ENCODE data around the gene WAPL. TPM values are rescaled to one million over a fixed set of nuclear protein-coding genes. Genes with fewer than 3 reads are reported as not detected.

Gene WAPL
- total RNA-seq, 1 donor from 2014 or later, result 43.2 TPM

DNA sequence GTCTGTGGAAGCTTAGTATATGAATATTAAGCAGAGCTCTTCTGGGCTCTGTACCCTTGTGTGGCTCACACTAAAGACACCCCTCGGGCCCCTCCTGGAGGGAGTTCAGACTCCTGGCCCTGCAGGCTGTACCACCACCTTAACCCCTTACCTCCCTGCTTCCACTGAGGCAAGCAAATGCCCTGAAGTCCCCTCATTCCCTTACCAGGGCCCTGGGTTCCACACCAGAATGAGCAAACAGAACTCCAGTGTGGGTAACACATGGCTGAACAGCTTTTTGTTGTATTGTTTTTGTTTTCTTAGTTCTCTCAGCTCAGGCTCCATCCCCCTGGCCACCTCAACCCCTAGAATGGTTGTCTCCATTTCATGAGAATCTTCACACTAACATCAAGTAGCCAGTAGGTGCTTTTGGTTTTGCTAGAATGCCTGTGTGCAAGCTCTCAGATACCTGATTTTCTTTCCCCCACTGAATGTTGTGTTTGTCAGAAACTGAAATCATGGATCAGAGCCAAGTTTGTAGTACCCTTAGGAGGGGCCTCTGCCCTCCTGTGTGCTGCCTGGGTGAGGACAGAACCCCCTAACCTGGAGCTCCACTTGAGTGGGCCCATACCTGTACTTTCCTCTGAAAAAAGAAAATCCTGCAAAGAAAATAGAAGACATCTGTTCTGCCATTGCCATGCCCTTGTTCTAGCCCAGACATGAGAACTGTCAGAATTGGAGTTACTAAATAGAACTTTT, 2.8 kb upstream of the WAPL start:
- DNase-seq (ENCODE audit: low read depth), result no peak
- H3K36me3 Mint-ChIP-seq (ENCODE audit: low read depth, unreplicated experiment), result no peaks in the 10 kb centered on the region
- Histone ChIP-seq H4K20me1 (ENCODE audit: insufficient read depth, low read length) (peaks cover 12% of the 10 kb centered on the region), H3K9me3 (ENCODE audit: insufficient read depth, low read depth, low read length) (no peaks in the 10 kb centered on the region), H3K4me1 (ENCODE audit: insufficient read depth, low read length) (peaks cover 14% of the 10 kb centered on the region), H3K4me2 (ENCODE audit: low read length) (no peak overlapping the region), H3K4me3 (ENCODE audit: insufficient read depth, low read depth, low read length) (no peak overlapping the region), H2AFZ (ENCODE audit: low read depth, low read length) (no peak overlapping the region), H3K27me3 (ENCODE audit: insufficient read depth, low read length) (no peaks in the 10 kb centered on the region), H3K27ac (ENCODE audit: low read depth, low read length) (no peak overlapping the region), H3K79me2 (ENCODE audit: insufficient read depth, low read length) (peaks cover 56% of the 10 kb centered on the region), H3K9ac (ENCODE audit: low read length) (no peak overlapping the region), H3K36me3 (ENCODE audit: insufficient read depth, low read length) (no peaks in the 10 kb centered on the region)
- H3K4me1 Mint-ChIP-seq (ENCODE audit: low read depth, unreplicated experiment), result peaks cover 14% of the 10 kb centered on the region
- FAIRE-seq, result no peak
- H3K27me3 Mint-ChIP-seq (ENCODE audit: low read depth, unreplicated experiment), result no peaks in the 10 kb centered on the region
- no peak overlapping the region for H3K4me3 Mint-ChIP-seq (ENCODE audit: unreplicated experiment)
- no peak overlapping the region for H3K27ac Mint-ChIP-seq (ENCODE audit: unreplicated experiment)
- TF ChIP-seq, protein P1, sequence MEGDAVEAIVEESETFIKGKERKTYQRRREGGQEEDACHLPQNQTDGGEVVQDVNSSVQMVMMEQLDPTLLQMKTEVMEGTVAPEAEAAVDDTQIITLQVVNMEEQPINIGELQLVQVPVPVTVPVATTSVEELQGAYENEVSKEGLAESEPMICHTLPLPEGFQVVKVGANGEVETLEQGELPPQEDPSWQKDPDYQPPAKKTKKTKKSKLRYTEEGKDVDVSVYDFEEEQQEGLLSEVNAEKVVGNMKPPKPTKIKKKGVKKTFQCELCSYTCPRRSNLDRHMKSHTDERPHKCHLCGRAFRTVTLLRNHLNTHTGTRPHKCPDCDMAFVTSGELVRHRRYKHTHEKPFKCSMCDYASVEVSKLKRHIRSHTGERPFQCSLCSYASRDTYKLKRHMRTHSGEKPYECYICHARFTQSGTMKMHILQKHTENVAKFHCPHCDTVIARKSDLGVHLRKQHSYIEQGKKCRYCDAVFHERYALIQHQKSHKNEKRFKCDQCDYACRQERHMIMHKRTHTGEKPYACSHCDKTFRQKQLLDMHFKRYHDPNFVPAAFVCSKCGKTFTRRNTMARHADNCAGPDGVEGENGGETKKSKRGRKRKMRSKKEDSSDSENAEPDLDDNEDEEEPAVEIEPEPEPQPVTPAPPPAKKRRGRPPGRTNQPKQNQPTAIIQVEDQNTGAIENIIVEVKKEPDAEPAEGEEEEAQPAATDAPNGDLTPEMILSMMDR (IDR thresholded peaks at IDR 0.05; ENCODE audit: insufficient read depth, low read depth, low read length), result no peak
- TF ChIP-seq EZH2 (IDR thresholded peaks at IDR 0.05; ENCODE audit: insufficient read depth, low read length), result no peak
- H3K9me3 Mint-ChIP-seq (ENCODE audit: unreplicated experiment), result no peaks in the 10 kb centered on the region

- no peak overlapping the region for H3K9ac ChIP-seq (ENCODE audit: low read length)
- no peak overlapping the region for H2AFZ ChIP-seq (ENCODE audit: low read depth, low read length)
- Mint-ChIP-seq H3K4me3 (ENCODE audit: unreplicated experiment) (peak overlapping the region; percentile 93), H3K9me3 (ENCODE audit: unreplicated experiment) (no peaks in the 10 kb centered on the region), H3K27me3 (ENCODE audit: low read depth, unreplicated experiment) (no peaks in the 10 kb centered on the region), H3K27ac (ENCODE audit: unreplicated experiment) (no peak overlapping the region), H3K4me1 (ENCODE audit: low read depth, unreplicated experiment) (peaks cover 15% of the 10 kb centered on the region), H3K36me3 (ENCODE audit: low read depth, unreplicated experiment) (no peaks in the 10 kb centered on the region)
- H3K27me3 ChIP-seq (ENCODE audit: insufficient read depth, low read length), result no peaks in the 10 kb centered on the region
- no peaks in the 10 kb centered on the region for H3K9me3 ChIP-seq (ENCODE audit: insufficient read depth, low read depth, low read length)
- no peak for FAIRE-seq
- peak overlapping the region; percentile 100 for H3K4me2 ChIP-seq (ENCODE audit: low read length)
- no peak overlapping the region for H3K27ac ChIP-seq (ENCODE audit: low read depth, low read length)
- peaks cover 3% of the 10 kb centered on the region for H3K36me3 ChIP-seq (ENCODE audit: insufficient read depth, low read length)
- H4K20me1 ChIP-seq (ENCODE audit: insufficient read depth, low read length), result peaks cover 22% of the 10 kb centered on the region
- no peak overlapping the region for H3K4me3 ChIP-seq (ENCODE audit: insufficient read depth, low read depth, low read length)
- H3K4me1 ChIP-seq (ENCODE audit: insufficient read depth, low read length), result peaks cover 15% of the 10 kb centered on the region
- no peak for DNase-seq (ENCODE audit: low read depth)
- peaks cover 66% of the 10 kb centered on the region for H3K79me2 ChIP-seq (ENCODE audit: insufficient read depth, low read length)
- TF ChIP-seq EZH2 (IDR thresholded peaks at IDR 0.05; ENCODE audit: insufficient read depth, low read length), result no peak
- TF ChIP-seq, protein P1 (IDR thresholded peaks at IDR 0.05; ENCODE audit: insufficient read depth, low read depth, low read length), result peak; percentile 18
These were observed 1.8 kb upstream of the WAPL start for GRCh38 chr10:86523348-86523747.

DNA sequence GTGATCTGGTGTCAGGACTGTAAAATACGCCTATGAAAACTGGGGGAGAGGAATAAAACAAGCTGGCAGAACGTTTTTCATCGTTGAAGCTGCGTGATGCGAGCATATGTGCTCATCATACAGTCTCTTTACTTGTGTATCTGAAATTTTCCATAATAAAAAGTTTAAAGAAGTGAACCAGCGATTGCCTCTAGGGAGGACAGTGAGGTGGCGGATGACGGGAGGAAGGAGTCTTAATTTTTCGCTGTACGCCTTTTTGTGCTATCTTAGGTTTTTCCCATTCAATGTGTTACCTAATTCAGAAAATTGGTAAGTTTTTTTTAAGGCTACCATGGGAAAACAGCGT, 891 bp upstream of the WAPL start:
- Histone ChIP-seq H3K27ac (ENCODE audit: low read depth, low read length) (peak overlapping the region; percentile 85), H3K79me2 (ENCODE audit: insufficient read depth, low read length) (peaks cover 75% of the 10 kb centered on the region)
- peak overlapping the region; percentile 20 for H3K27ac Mint-ChIP-seq (ENCODE audit: unreplicated experiment)

More for the DNA sequence above, 891 bp upstream of the WAPL start:
- H3K36me3 Mint-ChIP-seq (ENCODE audit: low read depth, unreplicated experiment), result no peaks in the 10 kb centered on the region
- TF ChIP-seq, protein P1 (IDR thresholded peaks at IDR 0.05; ENCODE audit: insufficient read depth, low read depth, low read length), result no peak
- no peak for TF ChIP-seq EZH2 (IDR thresholded peaks at IDR 0.05; ENCODE audit: insufficient read depth, low read length)
- peak overlapping the region; percentile 93 for H3K4me3 Mint-ChIP-seq (ENCODE audit: unreplicated experiment)
- no peak for DNase-seq (ENCODE audit: low read depth)
- H2AFZ ChIP-seq (ENCODE audit: low read depth, low read length), result peak overlapping the region; percentile 97
- peak overlapping the region; percentile 100 for H3K4me2 ChIP-seq (ENCODE audit: low read length)
- FAIRE-seq, result no peak
- H3K27me3 Mint-ChIP-seq (ENCODE audit: low read depth, unreplicated experiment), result no peaks in the 10 kb centered on the region
- peak overlapping the region; percentile 97 for H3K9ac ChIP-seq (ENCODE audit: low read length)
- peak overlapping the region; percentile 76 for H3K4me3 ChIP-seq (ENCODE audit: insufficient read depth, low read depth, low read length)
- peaks cover 19% of the 10 kb centered on the region for H3K4me1 Mint-ChIP-seq (ENCODE audit: low read depth, unreplicated experiment)
- peaks cover 15% of the 10 kb centered on the region for H3K4me1 ChIP-seq (ENCODE audit: insufficient read depth, low read length)
- H3K9me3 ChIP-seq (ENCODE audit: insufficient read depth, low read depth, low read length), result no peaks in the 10 kb centered on the region
- H3K9me3 Mint-ChIP-seq (ENCODE audit: unreplicated experiment), result no peaks in the 10 kb centered on the region
- no peaks in the 10 kb centered on the region for H3K27me3 ChIP-seq (ENCODE audit: insufficient read depth, low read length)
- peaks cover 7% of the 10 kb centered on the region for H3K36me3 ChIP-seq (ENCODE audit: insufficient read depth, low read length)
- peaks cover 30% of the 10 kb centered on the region for H4K20me1 ChIP-seq (ENCODE audit: insufficient read depth, low read length)
